ENCODE measurements around the gene PTRHD1. TPM values are rescaled to one million over a fixed set of nuclear protein-coding genes. Genes with fewer than 3 reads are reported as not detected.

Gene PTRHD1
- total and polyA plus RNA-seq, 10 of the 15 experiments (the other 5 are each of a cell fraction or from before 2014, with no cell fraction given), result 15.9 to 64.2 (median 45.0) TPM

- in situ Hi-C loops (cut with MboI), result loop anchor here (5.0 kb wide), 1 partner anchor 419 kb away; no protein-coding TSS in a partner anchor
- 66% methylated on average over 5 of the region's 5 CpGs for WGBS (ENCODE audit: insufficient coverage, insufficient replicate concordance, low lambda C conversion rate, missing lambda C conversion rate)
These were observed 33.6 kb upstream of the PTRHD1 start for GRCh38 chr2:24826773-24827145.

More at GRCh38 chr2:24826773-24827145, 33.6 kb upstream of the PTRHD1 start:
- H3K4me1 ChIP-seq (ENCODE audit: control insufficient read depth, insufficient read depth, low read length), result no peaks in the 10 kb centered on the region; the same call in 1 of the 2 replicates
- FAIRE-seq (no peak), ATAC-seq (no peak; the same call in 2 of the 3 replicates), DNase-seq (ENCODE audit: low read depth, low spot score) (no peak)
- H3K9ac ChIP-seq (ENCODE audit: control insufficient read depth, insufficient read depth, low read length), result no peak overlapping the region
- H4K20me1 ChIP-seq (ENCODE audit: control insufficient read depth, insufficient read depth), result no peaks in the 10 kb centered on the region; the same call in 1 of the 2 replicates
- SMC1A ChIA-PET (ENCODE audit: uncharacterized antibody, unreplicated experiment), result interaction anchor here (1.0 to 5.4 kb wide), 6 partner anchors 214 to 417 kb away, joined by 3 to 55 read pairs (median 12); no protein-coding TSS in a partner anchor
- H3K27me3 ChIP-seq (replicated peaks in 1 of 2; ENCODE audit: control insufficient read depth in 2 of 2, insufficient read depth in 2 of 2, low read length in 1 of 2), result no peaks in the 10 kb centered on the region
- H3K27ac ChIP-seq (ENCODE audit: control insufficient read depth, insufficient read depth), result no peak overlapping the region
- no peaks in the 10 kb centered on the region for H3K79me2 ChIP-seq (ENCODE audit: control insufficient read depth, insufficient read depth, low read length)
- TF ChIP-seq NRF1 (conservative IDR thresholded peaks at IDR 0.05; ENCODE audit: low read depth, low read length) (no peak), CTCF (IDR thresholded peaks at IDR 0.05 in 2 of 3, conservative IDR thresholded peaks at IDR 0.05 in 1 of 3; ENCODE audit: control insufficient read depth in 2 of 3, extremely low read depth in 1 of 3, insufficient read depth in 1 of 3, low read depth in 3 of 3, low read length in 3 of 3) (no peak), TARDBP (IDR thresholded peaks at IDR 0.05; ENCODE audit: borderline replicate concordance) (no peak), BHLHE40 (IDR thresholded peaks at IDR 0.05; ENCODE audit: borderline replicate concordance in 1 of 2, low read depth in 2 of 2, low read length in 1 of 2) (no peak), USF2 (IDR thresholded peaks at IDR 0.05; ENCODE audit: borderline replicate concordance, low read depth, low read length) (no peak)
- BruUV-seq (replicated peaks), result no TSS peak
- H3K4me3 ChIP-seq, result no peak overlapping the region
- H3K36me3 ChIP-seq (ENCODE audit: control insufficient read depth in 2 of 2, insufficient read depth in 2 of 2, low read length in 1 of 2), result peaks cover 11 to 15% of the 10 kb centered on the region in 2 experiments; a peak in 3 of 4 replicates
- no peaks in the 10 kb centered on the region for H3K9me3 ChIP-seq (replicated peaks; ENCODE audit: control insufficient read depth, insufficient read depth, low read length)
- intact Hi-C loops (cut with micrococcal nuclease; ENCODE audit: unreplicated experiment), result loop anchor here (1.0 to 10.0 kb wide), 5 partner anchors 34 to 416 kb away; partner anchors contain the start of genes CENPO and PTRHD1
- RAD21 ChIA-PET (ENCODE audit: unreplicated experiment), result interaction anchor here (0.6 to 5.9 kb wide), 6 partner anchors 15 to 417 kb away, joined by 3 to 66 read pairs (median 8); no protein-coding TSS in a partner anchor
- POLR2A ChIA-PET, result interaction anchor here (1.0 to 1.8 kb wide), 3 partner anchors 17 to 418 kb away, joined by 3 to 9 read pairs (median 5); no protein-coding TSS in a partner anchor
- H3K4me2 ChIP-seq (ENCODE audit: control insufficient read depth, insufficient read depth), result no peak overlapping the region
- no peak overlapping the region for H2AFZ ChIP-seq (ENCODE audit: control insufficient read depth, low read depth, low read length)
- CTCF ChIA-PET, result interaction anchor here (0.8 to 7.7 kb wide), 13 partner anchors 12 to 606 kb away, joined by 3 to 124 read pairs (median 6); partner anchors contain the start of genes CENPO and PTRHD1
